ENCODE results near the gene TMEM170A.

DNA sequence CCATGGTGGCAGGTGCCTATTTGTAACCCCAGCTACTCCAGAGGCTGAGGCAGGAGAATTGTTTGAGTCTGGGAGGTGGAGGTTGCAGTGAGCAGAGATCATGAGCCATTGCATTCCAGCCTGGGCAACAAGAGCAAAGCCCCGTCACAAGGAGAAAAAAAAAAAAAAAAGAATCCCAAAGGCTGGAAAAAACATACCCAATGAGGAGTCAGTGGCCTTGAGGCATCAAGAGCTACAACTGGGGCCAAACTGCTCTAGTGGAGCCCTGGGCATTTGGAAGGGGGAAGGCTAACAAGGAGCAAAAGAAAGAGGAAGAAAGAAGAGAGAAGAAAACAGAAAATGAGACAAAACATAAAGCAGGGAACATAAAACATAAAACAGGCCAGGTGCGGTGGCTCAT lies 23.8 kb upstream of the TMEM170A start:
- TF ChIP-seq POLR2AphosphoS5 (IDR thresholded peaks at IDR 0.05; ENCODE audit: low read depth, low read length) (no peak), SIN3A (IDR thresholded peaks at IDR 0.05; ENCODE audit: borderline replicate concordance, insufficient read depth, low read length) (no peak), TAF1 (IDR thresholded peaks at IDR 0.05; ENCODE audit: borderline replicate concordance, insufficient read depth, low read length) (no peak), FOXP2 (optimal IDR thresholded peaks at IDR 0.05; ENCODE audit: borderline replicate concordance, extremely low read depth, extremely low read length, insufficient read depth) (no peak)
- TF ChIP-seq, protein P1, sequence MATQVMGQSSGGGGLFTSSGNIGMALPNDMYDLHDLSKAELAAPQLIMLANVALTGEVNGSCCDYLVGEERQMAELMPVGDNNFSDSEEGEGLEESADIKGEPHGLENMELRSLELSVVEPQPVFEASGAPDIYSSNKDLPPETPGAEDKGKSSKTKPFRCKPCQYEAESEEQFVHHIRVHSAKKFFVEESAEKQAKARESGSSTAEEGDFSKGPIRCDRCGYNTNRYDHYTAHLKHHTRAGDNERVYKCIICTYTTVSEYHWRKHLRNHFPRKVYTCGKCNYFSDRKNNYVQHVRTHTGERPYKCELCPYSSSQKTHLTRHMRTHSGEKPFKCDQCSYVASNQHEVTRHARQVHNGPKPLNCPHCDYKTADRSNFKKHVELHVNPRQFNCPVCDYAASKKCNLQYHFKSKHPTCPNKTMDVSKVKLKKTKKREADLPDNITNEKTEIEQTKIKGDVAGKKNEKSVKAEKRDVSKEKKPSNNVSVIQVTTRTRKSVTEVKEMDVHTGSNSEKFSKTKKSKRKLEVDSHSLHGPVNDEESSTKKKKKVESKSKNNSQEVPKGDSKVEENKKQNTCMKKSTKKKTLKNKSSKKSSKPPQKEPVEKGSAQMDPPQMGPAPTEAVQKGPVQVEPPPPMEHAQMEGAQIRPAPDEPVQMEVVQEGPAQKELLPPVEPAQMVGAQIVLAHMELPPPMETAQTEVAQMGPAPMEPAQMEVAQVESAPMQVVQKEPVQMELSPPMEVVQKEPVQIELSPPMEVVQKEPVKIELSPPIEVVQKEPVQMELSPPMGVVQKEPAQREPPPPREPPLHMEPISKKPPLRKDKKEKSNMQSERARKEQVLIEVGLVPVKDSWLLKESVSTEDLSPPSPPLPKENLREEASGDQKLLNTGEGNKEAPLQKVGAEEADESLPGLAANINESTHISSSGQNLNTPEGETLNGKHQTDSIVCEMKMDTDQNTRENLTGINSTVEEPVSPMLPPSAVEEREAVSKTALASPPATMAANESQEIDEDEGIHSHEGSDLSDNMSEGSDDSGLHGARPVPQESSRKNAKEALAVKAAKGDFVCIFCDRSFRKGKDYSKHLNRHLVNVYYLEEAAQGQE (IDR thresholded peaks at IDR 0.05; ENCODE audit: insufficient read depth in 1 of 2, low read depth in 2 of 2, low read length in 2 of 2), result no peak

Measured in PFSK-1 (cell line).